OCI-LY3 (cell line): ENCODE measurements around the gene ARHGEF10L.

Source experiments
- EZH2phosphoT487 ChIP-seq: fragments of 200-600 bp; shearing (Covaris generic); IDR thresholded peaks from 2 replicates; pipeline ENCODE4 v1.6.1; 2018; ENCODE audit warnings: antibody characterized with exemption, mixed run types, low read depth
- TF ChIP-seq, protein P1 (sequence below): fragments of 200-600, 300-600 bp; sonication (generic); IDR thresholded peaks from 2 replicates; pipeline ENCODE4 v1.5.1; 2014; ENCODE audit warnings: antibody characterized with exemption, low read length, low read depth

- TF ChIP-seq, protein P1, sequence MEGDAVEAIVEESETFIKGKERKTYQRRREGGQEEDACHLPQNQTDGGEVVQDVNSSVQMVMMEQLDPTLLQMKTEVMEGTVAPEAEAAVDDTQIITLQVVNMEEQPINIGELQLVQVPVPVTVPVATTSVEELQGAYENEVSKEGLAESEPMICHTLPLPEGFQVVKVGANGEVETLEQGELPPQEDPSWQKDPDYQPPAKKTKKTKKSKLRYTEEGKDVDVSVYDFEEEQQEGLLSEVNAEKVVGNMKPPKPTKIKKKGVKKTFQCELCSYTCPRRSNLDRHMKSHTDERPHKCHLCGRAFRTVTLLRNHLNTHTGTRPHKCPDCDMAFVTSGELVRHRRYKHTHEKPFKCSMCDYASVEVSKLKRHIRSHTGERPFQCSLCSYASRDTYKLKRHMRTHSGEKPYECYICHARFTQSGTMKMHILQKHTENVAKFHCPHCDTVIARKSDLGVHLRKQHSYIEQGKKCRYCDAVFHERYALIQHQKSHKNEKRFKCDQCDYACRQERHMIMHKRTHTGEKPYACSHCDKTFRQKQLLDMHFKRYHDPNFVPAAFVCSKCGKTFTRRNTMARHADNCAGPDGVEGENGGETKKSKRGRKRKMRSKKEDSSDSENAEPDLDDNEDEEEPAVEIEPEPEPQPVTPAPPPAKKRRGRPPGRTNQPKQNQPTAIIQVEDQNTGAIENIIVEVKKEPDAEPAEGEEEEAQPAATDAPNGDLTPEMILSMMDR, result no peak
- TF ChIP-seq EZH2phosphoT487, result no peak
These were observed 26.4 kb upstream of the ARHGEF10L start for GRCh38 chr1:17513131-17513530.
